ENCODE measurements around the gene PURB.
"Not testable (repeated sequence)": the region's sequence is repeated elsewhere in the genome, so short reads cannot be mapped to it uniquely, and the experiment has no call there.

The PURB gene

DNA sequence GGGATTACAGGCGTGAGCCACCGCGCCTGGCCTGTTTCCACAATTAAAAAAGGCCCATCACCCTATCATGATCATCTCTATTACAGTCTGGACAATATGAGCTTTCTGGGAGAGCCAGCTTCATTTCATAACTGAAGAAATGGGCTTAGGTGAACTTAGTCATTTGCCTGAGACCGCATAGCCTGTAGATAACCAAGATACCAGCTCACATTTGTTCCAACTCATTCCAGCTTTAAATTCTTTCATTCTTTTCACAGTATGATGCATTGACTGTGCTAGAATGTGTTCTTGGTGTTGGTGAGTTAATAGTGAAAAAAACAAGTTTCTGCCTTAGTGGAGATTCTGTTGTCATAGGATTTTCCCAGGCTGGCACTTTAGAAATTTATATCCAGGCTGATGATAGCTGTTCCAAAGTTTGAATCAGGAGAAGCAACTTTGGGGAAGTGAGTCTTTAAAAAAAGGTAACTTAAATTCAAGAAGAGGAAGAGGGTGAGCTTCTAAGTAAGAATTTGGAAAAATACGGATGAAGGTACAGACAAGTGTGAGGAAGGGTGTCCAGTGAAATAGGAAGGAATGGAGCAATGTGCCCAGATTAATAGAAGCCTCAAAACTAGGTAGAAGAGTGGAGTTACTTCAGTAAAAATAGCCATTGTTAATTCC lies 35.3 kb downstream of the PURB start:
- POLR2A ChIA-PET = interaction anchor here (0.7 kb wide), 1 partner anchor 32 kb away, joined by 8 read pairs; no protein-coding TSS in a partner anchor
- CTCF ChIA-PET = interaction anchor here (0.9 to 14.8 kb wide), 8 partner anchors 8 to 286 kb away, joined by 3 to 158 read pairs (median 14); partner anchors contain the start of gene TMED4
- no peak for DNase-seq (ENCODE audit: extremely low spot score)

DNA sequence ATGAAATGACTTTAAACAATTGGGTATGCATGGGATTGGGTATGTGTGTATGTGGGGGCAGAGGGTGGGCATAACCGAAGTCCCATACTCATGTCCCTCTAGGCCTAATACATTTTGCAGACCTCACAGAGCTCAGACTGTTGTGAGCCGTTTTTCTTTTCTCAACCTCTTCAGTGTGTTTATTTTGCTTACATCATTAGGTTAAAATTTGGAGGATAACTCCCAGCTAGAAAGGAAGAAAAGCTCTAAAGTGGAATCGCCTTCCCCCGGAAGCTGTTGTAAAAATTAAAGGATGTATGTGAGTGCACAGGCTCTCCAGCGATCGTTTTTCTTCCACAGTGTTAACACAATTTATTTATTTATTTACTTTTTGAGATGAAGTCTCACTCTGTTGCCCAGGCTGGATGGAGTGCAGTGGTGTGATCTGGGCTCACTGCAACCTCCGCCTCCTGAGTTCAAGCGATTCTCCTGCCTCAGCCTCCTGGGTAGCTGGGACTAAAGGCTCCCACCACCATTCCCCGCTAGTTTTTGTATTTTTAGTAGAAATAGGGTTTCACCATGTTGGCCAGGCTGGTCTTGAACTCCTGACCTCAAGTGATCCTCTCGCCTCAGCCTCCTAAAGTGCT lies 36.0 kb downstream of the PURB start:
- no peak for DNase-seq (ENCODE audit: extremely low spot score)
- TF ChIP-seq, protein P1, sequence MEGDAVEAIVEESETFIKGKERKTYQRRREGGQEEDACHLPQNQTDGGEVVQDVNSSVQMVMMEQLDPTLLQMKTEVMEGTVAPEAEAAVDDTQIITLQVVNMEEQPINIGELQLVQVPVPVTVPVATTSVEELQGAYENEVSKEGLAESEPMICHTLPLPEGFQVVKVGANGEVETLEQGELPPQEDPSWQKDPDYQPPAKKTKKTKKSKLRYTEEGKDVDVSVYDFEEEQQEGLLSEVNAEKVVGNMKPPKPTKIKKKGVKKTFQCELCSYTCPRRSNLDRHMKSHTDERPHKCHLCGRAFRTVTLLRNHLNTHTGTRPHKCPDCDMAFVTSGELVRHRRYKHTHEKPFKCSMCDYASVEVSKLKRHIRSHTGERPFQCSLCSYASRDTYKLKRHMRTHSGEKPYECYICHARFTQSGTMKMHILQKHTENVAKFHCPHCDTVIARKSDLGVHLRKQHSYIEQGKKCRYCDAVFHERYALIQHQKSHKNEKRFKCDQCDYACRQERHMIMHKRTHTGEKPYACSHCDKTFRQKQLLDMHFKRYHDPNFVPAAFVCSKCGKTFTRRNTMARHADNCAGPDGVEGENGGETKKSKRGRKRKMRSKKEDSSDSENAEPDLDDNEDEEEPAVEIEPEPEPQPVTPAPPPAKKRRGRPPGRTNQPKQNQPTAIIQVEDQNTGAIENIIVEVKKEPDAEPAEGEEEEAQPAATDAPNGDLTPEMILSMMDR (IDR thresholded peaks at IDR 0.05; ENCODE audit: control extremely low read depth, extremely low read depth, low read depth, missing control alignments) = no peak
- ChIA-PET POLR2A (interaction anchor here (1.1 kb wide), 1 partner anchor 124 kb away, joined by 4 read pairs; no protein-coding TSS in a partner anchor), CTCF (interaction anchor here (0.9 to 14.8 kb wide), 15 partner anchors 8 to 287 kb away, joined by 3 to 158 read pairs (median 5); partner anchors contain the start of genes PURB and TMED4)

More for the DNA sequence above, 35.3 kb downstream of the PURB start:
- TF ChIP-seq, protein P1 (IDR thresholded peaks at IDR 0.05; ENCODE audit: control extremely low read depth, extremely low read depth, low read depth, missing control alignments) = no peak

DNA sequence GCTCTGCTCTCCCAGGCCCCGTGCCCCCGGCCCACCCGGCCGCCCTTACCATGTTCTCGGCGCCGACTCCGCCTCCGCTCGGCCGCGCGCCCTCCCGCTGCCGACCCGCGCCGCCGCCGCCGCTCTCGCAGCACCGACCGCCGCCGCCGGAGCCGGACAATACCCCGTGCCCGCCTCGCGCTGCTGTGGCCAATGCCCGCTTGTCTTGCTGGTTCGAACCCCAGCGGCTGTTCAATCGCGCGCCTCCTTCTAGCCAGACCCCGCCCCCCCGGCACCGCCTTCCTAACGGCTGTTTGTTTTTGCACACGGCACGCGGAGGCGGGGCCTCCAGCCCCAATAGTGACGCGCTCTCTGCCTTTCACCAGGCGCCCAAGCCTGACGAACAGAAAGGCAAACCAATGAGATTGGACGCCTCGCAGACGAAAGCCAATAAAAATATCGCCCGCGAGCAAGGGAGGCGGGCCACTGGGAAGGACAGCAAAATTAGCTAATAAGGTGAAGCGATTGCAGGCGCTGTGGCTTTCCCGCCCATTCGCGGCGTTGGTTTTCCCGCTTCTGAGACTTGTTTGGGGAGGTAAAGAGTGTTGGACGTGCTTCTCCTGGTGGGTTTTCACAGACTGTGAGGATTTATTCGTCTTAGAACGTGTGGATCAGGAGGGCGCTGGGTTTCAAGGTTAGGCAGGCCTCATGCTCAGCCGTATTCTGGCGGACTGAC lies 37.3 kb downstream of the PURB start, which contains the start of gene H2AZ2:
Gene H2AZ2, minus strand, starts transcription at position 168 of the 715 bp plus-strand sequence. Its CDS starts 116 bp downstream, at position 52.
- ChIA-PET CTCF (interaction anchor here (0.7 to 14.8 kb wide), 36 partner anchors 10 to 288 kb away, joined by 3 to 158 read pairs (median 4); partner anchors contain the start of genes DDX56, PURB and TMED4), POLR2A (interaction anchor here (0.6 to 1.2 kb wide), 7 partner anchors 10 to 746 kb away, joined by 3 to 5 read pairs (median 3); partner anchors contain the start of genes DDX56 and PURB)
- TF ChIP-seq, protein P1 (IDR thresholded peaks at IDR 0.05; ENCODE audit: control extremely low read depth, extremely low read depth, low read depth, missing control alignments) = no peak
- peak; percentile 98 for DNase-seq (ENCODE audit: extremely low spot score)

DNA sequence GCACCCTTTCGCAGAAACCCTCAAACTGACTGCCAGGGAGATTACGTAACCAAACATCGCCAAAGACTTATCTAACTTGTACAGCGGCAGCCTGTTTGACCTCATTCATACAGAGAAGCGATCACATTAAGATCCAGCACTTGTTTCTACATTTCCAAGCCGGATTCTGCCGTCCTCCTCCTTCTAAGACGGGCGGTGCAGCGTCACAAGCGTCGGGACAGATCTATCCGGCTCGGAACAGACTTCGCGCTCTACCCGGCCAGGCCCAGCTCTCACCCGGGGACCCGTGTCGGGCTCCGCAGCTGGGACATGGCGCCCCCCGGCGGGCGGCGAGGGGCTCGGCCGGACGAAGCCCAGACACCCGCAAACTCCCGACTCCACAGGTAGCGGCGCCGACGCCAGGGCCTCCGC lies 37.8 kb downstream of the PURB start:
- DNase-seq (ENCODE audit: extremely low spot score) = peak; percentile 87
- CTCF ChIA-PET = interaction anchor here (0.7 to 14.8 kb wide), 25 partner anchors 10 to 289 kb away, joined by 3 to 158 read pairs (median 4); partner anchors contain the start of genes DDX56 and TMED4
- TF ChIP-seq, protein P1 (IDR thresholded peaks at IDR 0.05; ENCODE audit: control extremely low read depth, extremely low read depth, low read depth, missing control alignments) = peak; percentile 83
- POLR2A ChIA-PET = interaction anchor here (0.6 to 1.2 kb wide), 3 partner anchors 10 to 146 kb away, joined by 3 to 5 read pairs (median 3); partner anchors contain the start of gene PURB

DNA sequence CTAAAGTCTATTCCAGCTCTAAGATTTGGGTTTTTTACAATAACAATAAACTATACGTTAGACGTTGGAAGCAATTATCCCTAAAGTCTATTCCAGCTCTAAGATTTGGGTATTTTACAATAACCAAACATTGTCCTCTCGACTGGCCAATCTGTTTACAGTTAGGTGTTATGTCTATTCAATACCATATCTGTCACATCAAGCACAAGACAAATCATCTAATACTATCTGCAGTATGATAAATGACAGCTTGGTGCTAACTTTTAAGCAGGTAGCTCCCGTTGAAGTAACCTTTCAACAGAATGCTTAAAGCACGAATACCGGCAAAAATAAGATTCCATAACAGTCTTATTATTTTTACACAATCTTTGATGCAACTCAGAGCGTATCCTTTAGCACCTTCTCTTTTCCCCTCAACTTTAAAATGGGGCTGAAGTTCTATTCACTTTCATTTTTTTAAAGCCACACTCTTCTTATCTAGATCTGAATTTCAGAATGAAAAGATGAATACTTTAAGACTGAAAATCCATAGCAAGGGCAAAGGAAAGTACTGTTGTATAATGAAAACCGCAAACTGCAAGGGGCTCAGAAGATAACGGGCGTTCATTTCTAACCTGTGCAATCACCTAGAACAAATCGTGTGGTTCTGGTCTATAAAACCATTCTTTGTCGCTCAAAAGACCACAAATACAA lies 38.4 kb downstream of the PURB start:
- TF ChIP-seq, protein P1 (IDR thresholded peaks at IDR 0.05; ENCODE audit: control extremely low read depth, extremely low read depth, low read depth, missing control alignments) = no peak
- CTCF ChIA-PET = interaction anchor here (0.6 to 14.8 kb wide), 31 partner anchors 9 to 289 kb away, joined by 3 to 158 read pairs (median 4); partner anchors contain the start of genes DDX56 and TMED4
- POLR2A ChIA-PET = no interaction called here
- no peak for DNase-seq (ENCODE audit: extremely low spot score)

DNA sequence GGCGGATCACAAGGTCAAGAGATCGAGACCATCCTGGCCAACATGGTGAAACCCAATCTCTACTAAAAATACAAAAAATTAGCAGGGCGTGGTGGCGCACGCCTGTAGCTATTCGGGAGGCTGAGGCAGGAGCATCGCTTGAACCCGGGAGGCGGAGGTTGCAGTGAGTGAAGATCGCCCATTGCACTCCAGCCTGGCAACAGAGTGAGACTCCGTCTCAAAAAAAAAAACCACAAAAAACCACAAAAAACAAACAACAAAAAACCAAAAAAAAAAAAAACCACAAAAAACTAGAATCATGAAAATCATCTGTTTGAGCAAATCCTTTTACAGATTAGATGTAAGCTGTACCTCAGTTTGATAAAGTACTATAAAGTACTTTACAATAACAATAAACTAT lies 38.9 kb downstream of the PURB start:
- CTCF ChIA-PET = interaction anchor here (0.6 to 14.8 kb wide), 20 partner anchors 8 to 290 kb away, joined by 3 to 158 read pairs (median 4); partner anchors contain the start of genes DDX56 and TMED4
- DNase-seq (ENCODE audit: extremely low spot score); POLR2A ChIA-PET: not testable (repeated sequence)

Measured in GM10248 (cell line).